Kidney epithelial cell (primary cell): ENCODE data around the gene ATF7IP. TPM values are rescaled to one million over a fixed set of nuclear protein-coding genes. Genes with fewer than 3 reads are reported as not detected.
"Not testable (repeated sequence)": the region's sequence is repeated elsewhere in the genome, so short reads cannot be mapped to it uniquely, and the experiment has no call there.

ENCODE experiments used
- DNase-seq: peaks from one replicate; pipeline ENCODE4 v3.0.0-alpha.2; 2010; ENCODE audit warnings: low read depth
- H3K27me3 ChIP-seq: 2 replicates; pipeline ENCODE4 v1.6.0; 2011; ENCODE audit warnings: low read length; ENCODE audit not compliant: control insufficient read depth, insufficient read depth
- H3K36me3 ChIP-seq: 2 replicates; pipeline ENCODE4 v1.5.1; 2011; ENCODE audit warnings: low read length; ENCODE audit not compliant: control insufficient read depth, insufficient read depth
- H3K4me3 ChIP-seq: 2 replicates; pipeline ENCODE4 v1.5.1; 2011; ENCODE audit warnings: low read depth, mild to moderate bottlenecking, control low read depth, low read length
- total RNA-seq: library from RNA; depleted of rRNA; stranded (reverse); fragments of >200 nt; gene quantifications from 2 replicates; pipeline ENCODE4 v1.2.3, GENCODE V29; 2015
- TF ChIP-seq, protein P1 (sequence below): IDR thresholded peaks from 2 replicates; pipeline ENCODE4 v1.5.1; 2011; ENCODE audit warnings: mild to moderate bottlenecking, moderate library complexity, low read length, control low read depth, inconsistent platforms; ENCODE audit not compliant: insufficient read depth, poor library complexity, severe bottlenecking

The ATF7IP gene
- total RNA-seq = 23.4 and 28.5 TPM in 2 replicates

DNA sequence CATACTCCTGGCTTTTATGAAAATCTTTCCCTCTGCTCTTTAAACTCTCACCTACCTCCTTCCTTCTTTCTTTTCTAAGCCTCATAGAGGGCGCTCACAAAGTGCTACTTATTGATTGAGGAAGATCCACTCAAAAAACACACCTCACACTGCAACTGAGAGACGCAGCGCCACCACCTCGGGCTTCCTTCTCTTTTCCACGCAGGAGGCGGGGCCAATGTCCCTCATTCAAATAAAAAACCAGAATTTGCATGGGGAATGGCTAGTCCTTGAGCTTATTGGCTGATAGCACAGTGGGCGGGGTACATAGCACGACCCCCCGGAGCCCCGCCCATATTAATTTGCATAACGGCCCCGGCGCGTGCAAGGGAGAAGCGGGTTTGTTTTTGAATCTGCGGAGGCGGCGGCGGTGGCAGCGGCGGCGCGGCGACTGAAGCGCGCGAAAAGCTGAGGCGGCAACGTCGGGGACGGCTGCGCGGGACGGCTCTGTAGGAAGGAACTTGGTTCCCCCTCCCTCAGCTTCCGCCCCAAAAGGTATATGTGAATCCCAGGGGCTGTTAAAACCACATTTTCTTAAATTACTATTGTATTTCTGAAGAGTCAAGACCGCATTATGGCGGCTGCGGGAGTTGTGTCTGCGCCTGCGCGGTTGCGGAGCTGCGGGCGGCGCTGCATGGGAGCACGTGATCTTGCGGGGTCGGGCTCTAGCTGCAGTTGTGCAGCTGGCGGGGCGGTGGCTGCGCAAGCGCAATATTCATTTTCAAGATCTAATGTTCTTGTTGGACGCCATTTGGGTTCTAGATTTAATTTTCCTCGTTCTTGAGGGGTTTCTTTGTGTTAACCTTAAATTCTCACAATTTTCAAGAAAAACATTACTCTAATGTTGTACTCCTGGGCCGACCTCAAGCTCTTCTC lies at the start of gene ATF7IP:
Gene ATF7IP (plus strand): TSS at position 389 of the 915 bp plus-strand sequence. CDS start 58,234 bp downstream, outside the sequence.
- no peaks in the 10 kb centered on the region for H3K27me3 ChIP-seq
- TF ChIP-seq, protein P1, sequence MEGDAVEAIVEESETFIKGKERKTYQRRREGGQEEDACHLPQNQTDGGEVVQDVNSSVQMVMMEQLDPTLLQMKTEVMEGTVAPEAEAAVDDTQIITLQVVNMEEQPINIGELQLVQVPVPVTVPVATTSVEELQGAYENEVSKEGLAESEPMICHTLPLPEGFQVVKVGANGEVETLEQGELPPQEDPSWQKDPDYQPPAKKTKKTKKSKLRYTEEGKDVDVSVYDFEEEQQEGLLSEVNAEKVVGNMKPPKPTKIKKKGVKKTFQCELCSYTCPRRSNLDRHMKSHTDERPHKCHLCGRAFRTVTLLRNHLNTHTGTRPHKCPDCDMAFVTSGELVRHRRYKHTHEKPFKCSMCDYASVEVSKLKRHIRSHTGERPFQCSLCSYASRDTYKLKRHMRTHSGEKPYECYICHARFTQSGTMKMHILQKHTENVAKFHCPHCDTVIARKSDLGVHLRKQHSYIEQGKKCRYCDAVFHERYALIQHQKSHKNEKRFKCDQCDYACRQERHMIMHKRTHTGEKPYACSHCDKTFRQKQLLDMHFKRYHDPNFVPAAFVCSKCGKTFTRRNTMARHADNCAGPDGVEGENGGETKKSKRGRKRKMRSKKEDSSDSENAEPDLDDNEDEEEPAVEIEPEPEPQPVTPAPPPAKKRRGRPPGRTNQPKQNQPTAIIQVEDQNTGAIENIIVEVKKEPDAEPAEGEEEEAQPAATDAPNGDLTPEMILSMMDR = peak; percentile 21

GRCh38 chr12:14317362-14318146 lies 47.9 kb upstream of the ATF7IP start:
- Histone ChIP-seq H3K27me3 (no peaks in the 10 kb centered on the region), H3K36me3 (no peaks in the 10 kb centered on the region), H3K4me3 (no peak overlapping the region)
- no peak for DNase-seq
- TF ChIP-seq, protein P1 = no peak

More for the DNA sequence above, at the start of gene ATF7IP:
- Histone ChIP-seq H3K4me3 (peak within 1 kb of the TSS; percentile 80), H3K36me3 (no peaks in the 10 kb centered on the region)
- DNase-seq = peak; percentile 92

GRCh38 chr12:14319704-14320427 lies 45.6 kb upstream of the ATF7IP start:
- not testable (repeated sequence) for DNase-seq, H3K4me3 ChIP-seq, H3K27me3 ChIP-seq, H3K36me3 ChIP-seq

DNA sequence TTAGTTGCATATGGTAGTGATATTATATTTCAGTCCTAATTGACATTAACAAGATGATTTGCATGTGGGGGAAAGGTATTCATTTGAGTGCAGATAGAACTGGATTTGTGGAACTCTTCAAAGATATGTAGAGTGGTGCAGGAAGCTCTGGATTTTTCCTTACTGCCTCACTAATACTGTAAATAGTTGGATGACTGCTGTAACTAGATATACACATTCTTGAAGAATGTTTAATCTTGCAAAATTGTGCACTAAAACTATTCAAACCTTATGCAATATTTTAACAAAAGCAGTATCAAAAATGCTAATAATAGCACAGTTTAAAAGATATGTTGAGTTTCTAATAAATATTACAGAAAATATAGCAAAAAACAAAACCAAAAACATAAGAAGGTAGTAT lies 43.1 kb upstream of the ATF7IP start:
- no peak for DNase-seq
- TF ChIP-seq, protein P1 = no peak
- no peak overlapping the region for H3K4me3 ChIP-seq
- no peaks in the 10 kb centered on the region for H3K27me3 ChIP-seq
- H3K36me3 ChIP-seq = no peaks in the 10 kb centered on the region

GRCh38 chr12:14325716-14326343 lies 39.7 kb upstream of the ATF7IP start:
- Histone ChIP-seq H3K36me3 (no peaks in the 10 kb centered on the region), H3K4me3 (no peak overlapping the region), H3K27me3 (no peaks in the 10 kb centered on the region)
- TF ChIP-seq, protein P1 = no peak
- DNase-seq = no peak
